HFF-Myc (cell line): ENCODE measurements around the gene SOCS4.
A peak's percentile ranks its signal among the peaks of the same experiment; 100 is the strongest.

Experiments
- DNase-seq: peaks from one replicate; pipeline ENCODE4 v3.0.0-alpha.2; 2011; ENCODE audit warnings: low read depth; ENCODE audit errors: extremely low read depth
- H3K4me3 ChIP-seq: replicated peaks from 2 replicates; pipeline ENCODE4 v1.5.1; 2011; ENCODE audit warnings: low read depth, mild to moderate bottlenecking, control low read depth, low read length
- TF ChIP-seq, protein P1 (sequence below): IDR thresholded peaks from 2 replicates; pipeline ENCODE4 v1.5.1; 2012; ENCODE audit warnings: mild to moderate bottlenecking, low read depth, low read length, control low read depth; ENCODE audit errors: missing control alignments

The SOCS4 gene

DNA sequence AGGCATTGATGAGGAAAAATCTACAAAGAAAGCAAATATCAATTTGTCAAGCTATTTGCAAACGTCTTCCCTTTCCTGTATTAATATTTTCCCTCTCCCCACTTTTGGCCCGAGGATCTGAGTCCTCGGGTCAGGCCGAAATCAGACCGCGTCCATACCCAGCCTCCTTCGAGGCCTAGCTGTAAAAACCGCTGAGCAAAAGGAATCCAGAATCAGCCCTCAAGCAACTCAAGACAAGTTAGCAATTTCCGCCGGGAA is 24.1 kb downstream of the SOCS4 start:
- H3K4me3 ChIP-seq = peak overlapping the region; percentile 90
- DNase-seq = no peak
- TF ChIP-seq, protein P1, sequence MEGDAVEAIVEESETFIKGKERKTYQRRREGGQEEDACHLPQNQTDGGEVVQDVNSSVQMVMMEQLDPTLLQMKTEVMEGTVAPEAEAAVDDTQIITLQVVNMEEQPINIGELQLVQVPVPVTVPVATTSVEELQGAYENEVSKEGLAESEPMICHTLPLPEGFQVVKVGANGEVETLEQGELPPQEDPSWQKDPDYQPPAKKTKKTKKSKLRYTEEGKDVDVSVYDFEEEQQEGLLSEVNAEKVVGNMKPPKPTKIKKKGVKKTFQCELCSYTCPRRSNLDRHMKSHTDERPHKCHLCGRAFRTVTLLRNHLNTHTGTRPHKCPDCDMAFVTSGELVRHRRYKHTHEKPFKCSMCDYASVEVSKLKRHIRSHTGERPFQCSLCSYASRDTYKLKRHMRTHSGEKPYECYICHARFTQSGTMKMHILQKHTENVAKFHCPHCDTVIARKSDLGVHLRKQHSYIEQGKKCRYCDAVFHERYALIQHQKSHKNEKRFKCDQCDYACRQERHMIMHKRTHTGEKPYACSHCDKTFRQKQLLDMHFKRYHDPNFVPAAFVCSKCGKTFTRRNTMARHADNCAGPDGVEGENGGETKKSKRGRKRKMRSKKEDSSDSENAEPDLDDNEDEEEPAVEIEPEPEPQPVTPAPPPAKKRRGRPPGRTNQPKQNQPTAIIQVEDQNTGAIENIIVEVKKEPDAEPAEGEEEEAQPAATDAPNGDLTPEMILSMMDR = no peak

GRCh38 chr14:55051423-55052268 is 24.6 kb downstream of the SOCS4 start, which contains the start of gene MAPK1IP1L:
Gene MAPK1IP1L (plus strand): TSS chr14:55051647. CDS start chr14:55061684, 10,037 bp downstream.
- H3K4me3 ChIP-seq = peak within 1 kb of the TSS; percentile 90
- peak; percentile 77 for DNase-seq
- TF ChIP-seq, protein P1 = peak; percentile 94

DNA sequence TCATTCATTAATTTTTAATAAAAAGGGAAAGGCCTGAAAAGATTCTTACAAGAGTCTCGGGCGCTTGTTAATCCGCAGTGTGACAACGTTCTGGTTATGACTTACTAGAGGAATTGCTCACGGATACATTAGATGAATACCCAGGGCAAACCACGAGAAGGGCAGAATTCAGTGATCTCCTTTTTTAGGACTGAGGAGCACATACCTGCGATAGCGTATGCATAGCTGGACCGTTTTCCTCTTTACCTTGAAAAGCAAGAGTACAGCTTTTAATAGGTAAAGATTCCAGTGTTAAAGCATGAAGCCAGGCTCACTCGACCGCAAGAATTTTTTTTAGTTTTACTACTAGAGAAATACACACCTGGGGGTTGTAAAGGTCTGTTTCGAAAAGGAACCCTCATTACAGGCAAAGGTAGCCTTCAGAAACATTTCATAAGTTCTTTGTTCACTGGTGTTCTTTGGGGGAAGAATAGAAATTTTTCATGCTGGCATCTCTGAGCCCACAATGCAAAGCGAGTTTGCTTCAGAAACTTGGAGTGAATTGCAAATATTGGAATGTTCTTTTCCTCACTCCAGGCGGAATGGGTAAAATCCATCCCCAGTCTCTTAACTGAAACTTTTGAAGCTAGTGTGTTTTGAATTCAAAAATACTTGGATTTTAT is 25.4 kb downstream of the SOCS4 start:
- DNase-seq = no peak
- H3K4me3 ChIP-seq = peak overlapping the region; percentile 90
- TF ChIP-seq, protein P1 = no peak

GRCh38 chr14:55053018-55053417 is 26.0 kb downstream of the SOCS4 start:
- peak overlapping the region; percentile 90 for H3K4me3 ChIP-seq
- no peak for DNase-seq
- TF ChIP-seq, protein P1 = no peak

DNA sequence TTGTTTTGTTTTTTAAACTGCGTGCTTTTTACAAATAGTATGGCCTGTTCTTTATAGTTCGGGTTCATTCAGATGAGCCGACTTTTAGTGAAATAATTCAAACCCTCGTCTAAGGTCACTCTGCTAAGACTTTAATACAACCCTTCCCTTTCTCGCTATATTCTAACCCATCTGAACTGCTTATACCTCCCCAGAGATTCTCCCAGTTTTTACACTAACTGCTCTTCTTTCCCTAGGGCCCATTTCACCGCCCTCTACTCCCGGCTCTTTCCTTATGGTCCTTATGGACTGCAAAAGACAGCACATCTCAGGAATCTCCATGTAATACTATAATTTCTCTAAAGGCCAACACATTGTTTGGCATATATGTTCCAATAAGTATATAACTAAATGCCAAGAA is 26.5 kb downstream of the SOCS4 start:
- no peak for DNase-seq
- peak overlapping the region; percentile 90 for H3K4me3 ChIP-seq
- TF ChIP-seq, protein P1 = no peak

GRCh38 chr14:55054098-55054497 is 27.1 kb downstream of the SOCS4 start:
- DNase-seq = no peak
- H3K4me3 ChIP-seq = no peak overlapping the region
- TF ChIP-seq, protein P1 = no peak
